K562 (cell line): ENCODE results near the gene SSBP1. TPM values are rescaled to one million over a fixed set of nuclear protein-coding genes. Genes with fewer than 3 reads are reported as not detected.

ENCODE experiments used
- HCFC1 ChIP-seq: IDR thresholded peaks from 2 replicates; pipeline ENCODE4 v1.6.1; 2012; ENCODE audit warnings: low read depth, low read length, improper control_type of control experiment
- HNRNPL ChIP-seq: fragments of 200-400 bp; formaldehyde crosslinking; IDR thresholded peaks from 2 replicates; pipeline ENCODE4 v1.6.1; 2017; ENCODE audit warnings: low read depth, mild to moderate bottlenecking, low read length
- MEF2D ChIP-seq: conservative IDR thresholded peaks from 2 replicates; pipeline ENCODE4 v1.6.1; 2016; ENCODE audit warnings: low read depth, missing genetic modification characterization, missing compliant biosample characterization
- RBM39 ChIP-seq: fragments of 200-400 bp; formaldehyde crosslinking; optimal IDR thresholded peaks from 2 replicates; pipeline ENCODE3; 2018; ENCODE audit warnings: low read depth, low read length
- TARDBP ChIP-seq: fragments of 450-650 bp; IDR thresholded peaks from 2 replicates; pipeline ENCODE4 v1.6.1; 2016
- ZNF165 ChIP-seq: fragments of 250-450 bp; sonication (Bioruptor Pico); IDR thresholded peaks from 2 replicates; pipeline ENCODE4 v1.4.0; 2020; ENCODE audit warnings: borderline replicate concordance
- ZNF232 ChIP-seq: sonication (generic); formaldehyde crosslinking; IDR thresholded peaks from 2 replicates; pipeline ENCODE4 v1.8.0; 2022; ENCODE audit warnings: mild to moderate bottlenecking, missing genetic modification reagents
- ZNF77 ChIP-seq: fragments of 250-450 bp; sonication (Bioruptor Pico); IDR thresholded peaks from 2 replicates; pipeline ENCODE4 v1.5.0; 2020
- polyA plus RNA-seq, 8 experiments: library from polyadenylated mRNA; depleted of rRNA in 4 of 8; stranded (reverse) in 5 of 8; unstranded in 3 of 8; fragments of >200 nt; fragmentation: Nextera tagmentation in 2 of 8; fragmentation: Illumina TruSeq in 1 of 8; extraction: Ambion mirVana in 2 of 8; extraction: Trizol in 1 of 8; gene quantifications; 2 replicates each; pipeline versions ENCODE4 v1.2.1 to v1.2.3, GENCODE V29; 2011 to 2014; ENCODE audit warnings: inconsistent platforms in 1 of 8, missing spikeins in 1 of 8
- total RNA-seq, 7 experiments: library from RNA; depleted of rRNA in 6 of 7; stranded (reverse); fragments of >200 nt in 6 of 7; fragmentation: Illumina TruSeq in 2 of 7; extraction: Trizol in 2 of 7; gene quantifications; 2 replicates each; pipeline versions ENCODE4 v1.2.1 to v1.2.3, GENCODE V29; 2011 to 2021; ENCODE audit warnings: low replicate concordance in 1 of 7
- TF ChIP-seq, protein P1 (sequence below): sonication (generic); formaldehyde crosslinking; IDR thresholded peaks from 2 replicates; pipeline ENCODE4 v1.8.0; 2023; ENCODE audit warnings: missing genetic modification reagents, mild to moderate bottlenecking, borderline replicate concordance
- TF ChIP-seq, protein P2 (sequence below): fragments of 150-350 bp; IDR thresholded peaks from 2 replicates; pipeline ENCODE4 v1.6.1; 2014; ENCODE audit warnings: low read depth, mild to moderate bottlenecking, low read length, borderline replicate concordance
- TF ChIP-seq, protein P3 (sequence below): IDR thresholded peaks from 2 replicates; pipeline ENCODE4 v1.6.1; 2012; ENCODE audit warnings: low read depth, low read length, improper control_type of control experiment, borderline replicate concordance
- TF ChIP-seq, protein P4 (sequence below): fragments of 250-450 bp; sonication (Bioruptor Pico); IDR thresholded peaks from 2 replicates; pipeline ENCODE4 v1.5.0; 2021; ENCODE audit warnings: mild to moderate bottlenecking, moderate library complexity

Gene SSBP1
- total and polyA plus RNA-seq, 9 of the 15 experiments (the other 6 are each of a cell fraction or from before 2014, with no cell fraction given) = 404 to 1,996 (median 835) TPM

DNA sequence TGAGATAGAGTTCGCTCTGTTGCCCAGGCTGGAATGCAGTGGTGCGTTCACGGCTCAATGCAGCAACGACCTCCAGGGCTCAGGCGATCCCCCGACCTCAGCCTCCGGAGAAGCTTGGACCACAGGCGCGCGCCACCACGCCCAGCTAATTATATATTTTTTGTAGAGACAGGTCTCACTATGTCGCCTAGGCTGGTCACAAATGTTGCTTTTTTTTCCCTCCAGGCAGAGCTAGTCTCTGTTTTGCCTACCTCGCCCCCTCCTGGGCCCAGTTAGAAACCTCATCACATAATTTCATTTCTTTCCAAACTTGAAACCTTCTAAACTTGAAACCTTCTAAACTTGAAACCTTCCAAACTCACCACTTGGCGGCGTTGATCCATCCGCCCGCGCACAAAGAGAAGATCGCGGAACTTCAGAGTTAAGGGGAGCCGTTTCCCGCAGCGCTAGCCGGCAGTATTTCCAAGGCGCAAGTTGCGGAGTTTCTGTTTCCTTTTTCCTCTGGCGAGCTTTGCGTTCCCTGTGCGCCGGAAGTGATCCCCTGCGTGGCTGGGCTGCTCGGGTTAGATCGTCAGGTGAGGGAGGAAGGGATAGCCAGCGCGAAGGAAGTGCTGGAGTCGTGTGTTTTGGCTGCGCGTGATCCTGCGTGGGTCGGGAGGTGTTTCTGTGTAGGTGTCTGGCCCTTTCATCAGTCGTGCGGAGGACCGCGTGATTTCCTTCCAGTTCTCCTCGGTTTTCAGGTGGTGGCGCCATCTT is at the start of gene SSBP1 (continued):
- TF ChIP-seq, protein P1, sequence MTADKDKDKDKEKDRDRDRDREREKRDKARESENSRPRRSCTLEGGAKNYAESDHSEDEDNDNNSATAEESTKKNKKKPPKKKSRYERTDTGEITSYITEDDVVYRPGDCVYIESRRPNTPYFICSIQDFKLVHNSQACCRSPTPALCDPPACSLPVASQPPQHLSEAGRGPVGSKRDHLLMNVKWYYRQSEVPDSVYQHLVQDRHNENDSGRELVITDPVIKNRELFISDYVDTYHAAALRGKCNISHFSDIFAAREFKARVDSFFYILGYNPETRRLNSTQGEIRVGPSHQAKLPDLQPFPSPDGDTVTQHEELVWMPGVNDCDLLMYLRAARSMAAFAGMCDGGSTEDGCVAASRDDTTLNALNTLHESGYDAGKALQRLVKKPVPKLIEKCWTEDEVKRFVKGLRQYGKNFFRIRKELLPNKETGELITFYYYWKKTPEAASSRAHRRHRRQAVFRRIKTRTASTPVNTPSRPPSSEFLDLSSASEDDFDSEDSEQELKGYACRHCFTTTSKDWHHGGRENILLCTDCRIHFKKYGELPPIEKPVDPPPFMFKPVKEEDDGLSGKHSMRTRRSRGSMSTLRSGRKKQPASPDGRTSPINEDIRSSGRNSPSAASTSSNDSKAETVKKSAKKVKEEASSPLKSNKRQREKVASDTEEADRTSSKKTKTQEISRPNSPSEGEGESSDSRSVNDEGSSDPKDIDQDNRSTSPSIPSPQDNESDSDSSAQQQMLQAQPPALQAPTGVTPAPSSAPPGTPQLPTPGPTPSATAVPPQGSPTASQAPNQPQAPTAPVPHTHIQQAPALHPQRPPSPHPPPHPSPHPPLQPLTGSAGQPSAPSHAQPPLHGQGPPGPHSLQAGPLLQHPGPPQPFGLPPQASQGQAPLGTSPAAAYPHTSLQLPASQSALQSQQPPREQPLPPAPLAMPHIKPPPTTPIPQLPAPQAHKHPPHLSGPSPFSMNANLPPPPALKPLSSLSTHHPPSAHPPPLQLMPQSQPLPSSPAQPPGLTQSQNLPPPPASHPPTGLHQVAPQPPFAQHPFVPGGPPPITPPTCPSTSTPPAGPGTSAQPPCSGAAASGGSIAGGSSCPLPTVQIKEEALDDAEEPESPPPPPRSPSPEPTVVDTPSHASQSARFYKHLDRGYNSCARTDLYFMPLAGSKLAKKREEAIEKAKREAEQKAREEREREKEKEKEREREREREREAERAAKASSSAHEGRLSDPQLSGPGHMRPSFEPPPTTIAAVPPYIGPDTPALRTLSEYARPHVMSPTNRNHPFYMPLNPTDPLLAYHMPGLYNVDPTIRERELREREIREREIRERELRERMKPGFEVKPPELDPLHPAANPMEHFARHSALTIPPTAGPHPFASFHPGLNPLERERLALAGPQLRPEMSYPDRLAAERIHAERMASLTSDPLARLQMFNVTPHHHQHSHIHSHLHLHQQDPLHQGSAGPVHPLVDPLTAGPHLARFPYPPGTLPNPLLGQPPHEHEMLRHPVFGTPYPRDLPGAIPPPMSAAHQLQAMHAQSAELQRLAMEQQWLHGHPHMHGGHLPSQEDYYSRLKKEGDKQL (CRISPR knock-in tag) = no peak
- no peak for TF ChIP-seq ZNF77 (CRISPR knock-in tag)
- TF ChIP-seq ZNF165 (CRISPR knock-in tag) = peak; percentile 86
- peak; percentile 87 for TF ChIP-seq RBM39
- no peak for TF ChIP-seq HNRNPL
- TF ChIP-seq, protein P2, sequence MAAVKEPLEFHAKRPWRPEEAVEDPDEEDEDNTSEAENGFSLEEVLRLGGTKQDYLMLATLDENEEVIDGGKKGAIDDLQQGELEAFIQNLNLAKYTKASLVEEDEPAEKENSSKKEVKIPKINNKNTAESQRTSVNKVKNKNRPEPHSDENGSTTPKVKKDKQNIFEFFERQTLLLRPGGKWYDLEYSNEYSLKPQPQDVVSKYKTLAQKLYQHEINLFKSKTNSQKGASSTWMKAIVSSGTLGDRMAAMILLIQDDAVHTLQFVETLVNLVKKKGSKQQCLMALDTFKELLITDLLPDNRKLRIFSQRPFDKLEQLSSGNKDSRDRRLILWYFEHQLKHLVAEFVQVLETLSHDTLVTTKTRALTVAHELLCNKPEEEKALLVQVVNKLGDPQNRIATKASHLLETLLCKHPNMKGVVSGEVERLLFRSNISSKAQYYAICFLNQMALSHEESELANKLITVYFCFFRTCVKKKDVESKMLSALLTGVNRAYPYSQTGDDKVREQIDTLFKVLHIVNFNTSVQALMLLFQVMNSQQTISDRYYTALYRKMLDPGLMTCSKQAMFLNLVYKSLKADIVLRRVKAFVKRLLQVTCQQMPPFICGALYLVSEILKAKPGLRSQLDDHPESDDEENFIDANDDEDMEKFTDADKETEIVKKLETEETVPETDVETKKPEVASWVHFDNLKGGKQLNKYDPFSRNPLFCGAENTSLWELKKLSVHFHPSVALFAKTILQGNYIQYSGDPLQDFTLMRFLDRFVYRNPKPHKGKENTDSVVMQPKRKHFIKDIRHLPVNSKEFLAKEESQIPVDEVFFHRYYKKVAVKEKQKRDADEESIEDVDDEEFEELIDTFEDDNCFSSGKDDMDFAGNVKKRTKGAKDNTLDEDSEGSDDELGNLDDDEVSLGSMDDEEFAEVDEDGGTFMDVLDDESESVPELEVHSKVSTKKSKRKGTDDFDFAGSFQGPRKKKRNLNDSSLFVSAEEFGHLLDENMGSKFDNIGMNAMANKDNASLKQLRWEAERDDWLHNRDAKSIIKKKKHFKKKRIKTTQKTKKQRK = no peak
- peak; percentile 81; the same call in 1 of the 2 replicates for TF ChIP-seq TARDBP
- TF ChIP-seq HCFC1 = peak; percentile 95
- TF ChIP-seq ZNF232 (CRISPR knock-in tag) = no peak
- TF ChIP-seq, protein P3, sequence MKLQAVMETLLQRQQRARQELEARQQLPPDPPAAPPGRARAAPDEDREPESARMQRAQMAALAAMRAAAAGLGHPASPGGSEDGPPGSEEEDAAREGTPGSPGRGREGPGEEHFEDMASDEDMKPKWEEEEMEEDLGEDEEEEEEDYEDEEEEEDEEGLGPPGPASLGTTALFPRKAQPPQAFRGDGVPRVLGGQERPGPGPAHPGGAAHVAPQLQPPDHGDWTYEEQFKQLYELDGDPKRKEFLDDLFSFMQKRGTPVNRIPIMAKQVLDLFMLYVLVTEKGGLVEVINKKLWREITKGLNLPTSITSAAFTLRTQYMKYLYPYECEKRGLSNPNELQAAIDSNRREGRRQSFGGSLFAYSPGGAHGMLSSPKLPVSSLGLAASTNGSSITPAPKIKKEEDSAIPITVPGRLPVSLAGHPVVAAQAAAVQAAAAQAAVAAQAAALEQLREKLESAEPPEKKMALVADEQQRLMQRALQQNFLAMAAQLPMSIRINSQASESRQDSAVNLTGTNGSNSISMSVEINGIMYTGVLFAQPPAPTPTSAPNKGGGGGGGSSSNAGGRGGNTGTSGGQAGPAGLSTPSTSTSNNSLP = no peak; the same call in 1 of the 2 replicates
- peak; percentile 64; the same call in 1 of the 2 replicates for TF ChIP-seq MEF2D
- TF ChIP-seq, protein P4, sequence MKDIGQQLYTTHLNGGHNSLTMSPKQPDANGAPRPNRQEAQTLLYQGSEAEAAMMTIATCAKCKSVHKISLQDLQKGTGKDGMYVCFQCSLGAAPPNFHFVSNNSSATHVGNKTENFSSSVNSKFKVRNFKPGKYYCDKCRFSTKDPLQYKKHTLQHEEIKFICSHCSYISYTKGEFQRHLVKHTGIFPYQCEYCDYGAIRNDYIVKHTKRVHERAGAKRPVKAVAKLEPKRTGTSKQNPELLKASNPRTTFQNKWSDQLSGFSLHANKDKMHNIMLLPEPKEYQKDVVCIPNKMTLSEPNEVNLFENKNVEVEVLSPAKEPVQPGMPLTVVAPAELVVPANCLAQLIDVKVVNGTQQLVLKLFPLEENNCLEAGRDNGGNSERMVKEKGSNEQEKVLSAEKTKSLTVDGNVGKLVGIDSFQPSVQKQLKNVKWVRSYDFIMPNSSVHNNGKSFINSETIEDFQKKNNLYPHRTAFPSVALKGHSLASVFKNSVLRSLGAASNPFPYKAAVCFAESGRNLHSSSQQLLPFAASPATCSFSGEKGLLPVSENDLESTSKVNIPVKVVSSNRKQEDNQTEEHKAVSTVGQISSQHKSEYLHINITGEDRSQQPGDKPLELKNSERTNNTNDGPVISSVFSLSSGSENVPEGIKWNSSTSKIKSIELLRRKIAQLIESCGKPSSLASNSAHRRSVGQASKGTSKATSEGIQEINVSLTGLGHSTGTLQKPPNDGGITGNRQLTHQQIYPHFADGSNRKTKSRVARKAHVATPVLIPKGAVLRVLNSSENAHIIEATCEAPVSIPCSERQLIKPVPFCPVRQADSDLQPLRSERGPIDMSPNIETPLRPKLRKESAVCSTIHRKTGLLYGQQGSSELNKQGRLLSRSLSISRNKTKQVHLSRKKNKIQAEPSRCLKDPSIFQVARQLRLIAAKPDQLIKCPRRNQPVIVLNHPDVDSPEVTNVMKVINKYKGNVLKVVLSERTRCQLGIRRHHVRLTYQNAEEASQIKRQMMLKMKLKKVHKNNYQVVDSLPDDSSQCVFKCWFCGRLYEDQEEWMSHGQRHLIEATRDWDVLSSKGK (CRISPR knock-in tag) = no peak
